Spleen (tissue), 11 donors: Measurements from ENCODE around the gene NRXN2. TPM values are rescaled to one million over a fixed set of nuclear protein-coding genes. Genes with fewer than 3 reads are reported as not detected.

ENCODE experiments used
- DNase-seq: peaks from one replicate; pipeline ENCODE4 v3.0.0-alpha.2; 2020
- H3K27ac ChIP-seq, 8 donors: fragments of 200-600 bp; sonication (generic) in 7 of 8; 1 replicate in 4 of 8; 2 replicates in 4 of 8; pipeline versions ENCODE4 v1.5.0 to v1.8.0; 2016 to 2021; ENCODE audit warnings: inconsistent platforms in 4 of 8, mild to moderate bottlenecking in 4 of 8, moderate library complexity in 1 of 8
- H3K27me3 ChIP-seq, 7 donors: fragments of 200-600 bp; sonication (generic) in 6 of 7; replicated peaks in 1 of 7; 1 replicate in 4 of 7; 2 replicates in 3 of 7; pipeline versions ENCODE4 v1.5.0 to v1.8.0; 2016 to 2021; ENCODE audit warnings: inconsistent platforms in 3 of 7, mild to moderate bottlenecking in 1 of 7
- H3K36me3 ChIP-seq, 6 donors: fragments of 200-600 bp; sonication (generic) in 5 of 6; 1 replicate in 4 of 6; 2 replicates in 2 of 6; pipeline versions ENCODE4 v1.5.0 to v1.8.0; 2016 to 2021; ENCODE audit warnings: inconsistent platforms in 2 of 6
- H3K4me1 ChIP-seq, 6 donors: fragments of 200-600 bp; sonication (generic) in 5 of 6; 1 replicate in 3 of 6; 2 replicates in 3 of 6; pipeline versions ENCODE4 v1.5.0 to v1.8.0; 2016 to 2021; ENCODE audit warnings: inconsistent platforms in 3 of 6
- H3K4me3 ChIP-seq, 8 donors: fragments of 200-600 bp; sonication (generic) in 7 of 8; 1 replicate in 4 of 8; 2 replicates in 4 of 8; pipeline versions ENCODE4 v1.5.0 to v1.8.0; 2016 to 2021; ENCODE audit warnings: inconsistent platforms in 4 of 8, mild to moderate bottlenecking in 4 of 8, moderate library complexity in 2 of 8
- H3K9me3 ChIP-seq, 8 donors: fragments of 200-600 bp; sonication (generic) in 7 of 8; 1 replicate in 4 of 8; 2 replicates in 4 of 8; pipeline versions ENCODE4 v1.5.0 to v1.8.0; 2016 to 2021; ENCODE audit warnings: inconsistent platforms in 4 of 8
- CTCF ChIP-seq, 11 experiments: fragments of 200-600 bp in 7 of 11; fragments of 450-650 bp in 4 of 11; sonication (generic) in 4 of 11; IDR thresholded peaks in 8 of 11; conservative IDR thresholded peaks in 3 of 11; 1 replicate in 7 of 11; 2 replicates in 4 of 11; pipeline versions ENCODE4 v1.4.0 to v1.8.0; 2016 to 2021; ENCODE audit warnings: antibody characterized with exemption in 11 of 11, inconsistent platforms in 4 of 11, mild to moderate bottlenecking in 1 of 11
- POLR2A ChIP-seq, 3 donors: fragments of 450-650 bp; IDR thresholded peaks; one replicate each; pipeline ENCODE4 v1.5.1; 2017; ENCODE audit warnings: antibody characterized with exemption in 3 of 3, mild to moderate bottlenecking in 1 of 3
- POLR2AphosphoS5 ChIP-seq, 3 donors: sonication (generic); formaldehyde crosslinking; IDR thresholded peaks; one replicate each; pipeline ENCODE4 v1.5.1; 2017; ENCODE audit warnings: antibody characterized with exemption in 3 of 3
- WGBS, 5 donors: extraction: QIAGEN DNeasy Blood & Tissue Kit in 3 of 5; methylation state at CpG; one replicate each; pipeline versions ENCODE4 v1.1.5 to v1.1.7; 2013 to 2018; 5-methylcytosine and 5-hydroxymethylcytosine counted together
- intact Hi-C: fragments of 100-400 bp; cut with DNase I; formaldehyde crosslinking; loops from one replicate; pipeline ENCODE4 v1.15.0; 2023; ENCODE audit warnings: low total_unique reads
- polyA plus RNA-seq, 3 donors: library from polyadenylated mRNA; stranded (reverse); fragments of 200-250 nt; gene quantifications; one replicate each; pipeline ENCODE4 v1.2.1, GENCODE V29; 2013
- total RNA-seq, 7 donors: library from RNA; depleted of rRNA in 3 of 7; stranded (reverse); fragments of >200 nt in 3 of 7; fragmentation: NEBNext Ultra II Directional in 4 of 7; extraction: Animal tissue kit (Norgen Biotek cat#: 25700) in 4 of 7; gene quantifications; one replicate each; pipeline versions ENCODE4 v1.1.0 to v1.2.1, GENCODE V29; 2016 to 2021
- donor health status: healthy with polysubstance abuse.
- donor health status: DM: no; HTN: no; CAD: no; lungs with moderate emphysema.
- donor health status: DM: no; HTN: no; CAD: no.
- donor health status: Bipolar disorder and iron deficiency.
- donor health status: healthy.
- donor health status: DM: no; HTN: no; CAD: no.
- donor health status: DM: yes; HTN: yes; CAD: no.

Gene NRXN2
- total and polyA plus RNA-seq, 10 donors: 0.59 to 12.9 (median 3.0) TPM

DNA sequence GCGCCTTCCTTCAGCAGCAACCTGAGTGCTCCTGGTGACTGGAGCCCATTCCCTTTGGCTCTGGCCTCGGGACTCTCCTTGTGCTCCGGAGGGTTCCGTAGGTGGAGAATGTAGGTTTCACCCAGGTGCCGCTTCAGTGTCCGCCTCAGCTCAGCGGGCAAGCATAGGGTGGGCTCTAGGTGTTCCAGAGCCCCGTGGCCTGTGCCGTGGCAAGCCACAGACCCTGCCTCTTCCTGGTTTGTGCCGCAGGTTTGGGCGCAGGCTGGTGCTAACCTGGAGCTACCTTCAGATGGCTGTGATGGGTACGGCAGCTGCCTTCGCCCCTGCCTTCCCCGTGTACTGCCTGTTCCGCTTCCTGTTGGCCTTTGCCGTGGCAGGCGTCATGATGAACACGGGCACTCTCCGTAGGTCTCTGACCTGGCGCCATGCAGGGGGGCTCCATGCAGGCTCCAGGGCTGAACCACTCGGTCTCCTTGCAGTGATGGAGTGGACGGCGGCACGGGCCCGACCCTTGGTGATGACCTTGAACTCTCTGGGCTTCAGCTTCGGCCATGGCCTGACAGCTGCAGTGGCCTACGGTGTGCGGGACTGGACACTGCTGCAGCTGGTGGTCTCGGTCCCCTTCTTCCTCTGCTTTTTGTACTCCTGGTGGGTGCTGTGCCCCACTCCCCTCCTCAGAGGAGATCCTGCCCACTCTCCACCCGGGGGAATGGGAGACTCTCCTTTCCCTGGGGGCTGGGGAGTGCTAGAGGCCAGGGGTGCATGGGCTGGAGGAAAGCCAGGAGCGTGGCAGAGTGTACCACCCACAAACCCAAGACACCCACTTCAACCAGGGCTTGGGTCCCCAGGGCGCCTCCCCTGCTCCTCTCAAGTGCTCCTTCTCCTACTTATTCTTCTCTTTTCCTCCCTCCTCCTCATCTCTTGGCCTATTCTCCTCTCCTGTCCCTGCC, 129.6 kb downstream of the NRXN2 start:
- intact Hi-C loops: no loop called here
- 85 to 88% (median 87%) methylated on average over 26 to 32 of the region's 32 CpGs for WGBS, 5 donors
- no peaks in the 10 kb centered on the region for H3K4me1 ChIP-seq
- H3K36me3 ChIP-seq: no peaks in the 10 kb centered on the region
- DNase-seq: peak; percentile 58
- no peak for TF ChIP-seq CTCF (IDR thresholded peaks at IDR 0.05 in 8 of 11, conservative IDR thresholded peaks at IDR 0.05 in 3 of 11)
- no peak for TF ChIP-seq POLR2AphosphoS5 (IDR thresholded peaks at IDR 0.05)
- TF ChIP-seq POLR2A (IDR thresholded peaks at IDR 0.05): no peak
- H3K4me3 ChIP-seq: no peak overlapping the region
- H3K9me3 ChIP-seq: peaks cover 0 to 13% (median 8%) of the 10 kb centered on the region in 8 donors
- no peaks in the 10 kb centered on the region for H3K27me3 ChIP-seq
- H3K27ac ChIP-seq: no peak overlapping the region

DNA sequence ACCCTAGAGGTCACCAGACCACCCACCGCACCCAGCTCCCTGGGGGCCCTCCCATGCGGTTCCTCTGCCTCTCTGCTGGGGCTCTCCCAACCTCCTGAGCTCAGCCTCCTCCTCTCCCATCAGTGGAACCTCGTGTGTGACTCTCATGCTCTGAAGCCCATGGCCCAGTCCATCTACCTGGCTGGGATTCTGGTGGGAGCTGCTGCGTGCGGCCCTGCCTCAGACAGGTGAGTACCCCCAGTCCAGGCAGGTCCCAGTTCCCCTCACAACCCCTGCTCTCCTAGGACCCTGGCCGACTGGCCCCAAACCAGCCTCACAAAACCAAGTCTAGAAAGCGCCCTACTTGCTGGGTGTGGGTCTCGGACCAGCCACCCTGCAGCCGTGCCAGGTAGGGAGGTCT, 130.3 kb downstream of the NRXN2 start:
- Histone ChIP-seq H3K27ac (no peak overlapping the region), H3K4me1 (no peaks in the 10 kb centered on the region), H3K27me3 (peaks cover 0 to under 1% (median 0%) of the 10 kb centered on the region in 7 donors), H3K36me3 (no peaks in the 10 kb centered on the region), H3K9me3 (peaks cover 0 to 20% (median 12%) of the 10 kb centered on the region in 8 donors), H3K4me3 (no peak overlapping the region)
- peak; percentile 57 for DNase-seq
- no peak for TF ChIP-seq POLR2AphosphoS5 (IDR thresholded peaks at IDR 0.05)
- TF ChIP-seq CTCF (IDR thresholded peaks at IDR 0.05 in 8 of 11, conservative IDR thresholded peaks at IDR 0.05 in 3 of 11): no peak
- TF ChIP-seq POLR2A (IDR thresholded peaks at IDR 0.05): no peak
- intact Hi-C loops: no loop called here
- WGBS, 5 donors: 79 to 93% (median 90%) methylated on average over 8 to 9 of the region's 9 CpGs

DNA sequence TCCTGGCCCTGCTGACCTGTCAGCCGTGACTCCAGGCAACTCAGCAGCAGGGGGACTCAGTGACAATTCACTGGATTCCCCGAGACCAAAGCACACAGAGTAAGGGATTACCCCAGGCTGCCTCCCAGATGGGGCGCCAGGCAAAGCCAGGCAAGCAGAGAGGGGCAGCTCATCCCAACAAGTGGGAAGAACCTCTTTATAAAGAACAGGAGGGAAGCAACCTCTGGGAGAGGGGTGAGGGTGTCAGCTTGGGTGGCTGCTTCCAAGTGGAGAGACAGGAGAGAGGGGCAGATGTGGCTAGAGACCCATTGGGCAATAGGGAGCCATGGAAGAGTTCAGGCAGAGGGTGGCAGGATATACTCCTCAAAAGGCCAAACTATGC, 130.8 kb downstream of the NRXN2 start:
- TF ChIP-seq POLR2AphosphoS5 (IDR thresholded peaks at IDR 0.05) (no peak), POLR2A (IDR thresholded peaks at IDR 0.05) (no peak), CTCF (IDR thresholded peaks at IDR 0.05 in 8 of 11, conservative IDR thresholded peaks at IDR 0.05 in 3 of 11) (no peak)
- H3K27ac ChIP-seq: no peak overlapping the region
- H3K36me3 ChIP-seq: no peaks in the 10 kb centered on the region
- intact Hi-C loops: no loop called here
- H3K4me3 ChIP-seq: no peak overlapping the region
- H3K4me1 ChIP-seq: no peaks in the 10 kb centered on the region
- WGBS, 5 donors: 81 to 92% (median 85%) methylated on average over 3 of the region's 3 CpGs
- peaks cover 0 to 4% (median 0%) of the 10 kb centered on the region in 7 donors for H3K27me3 ChIP-seq
- H3K9me3 ChIP-seq: peaks cover 0 to 24% (median 14%) of the 10 kb centered on the region in 8 donors
- DNase-seq: no peak
